Panc1 (cell line): ENCODE measurements around the gene DCAF4.

Experiments
- POLR2AphosphoS5 ChIP-seq: IDR thresholded peaks from 2 replicates; pipeline ENCODE4 v1.6.1; 2012; ENCODE audit warnings: mild to moderate bottlenecking, low read depth, low read length, moderate library complexity
- SIN3A ChIP-seq: IDR thresholded peaks from 2 replicates; pipeline ENCODE4 v1.6.1; 2012; ENCODE audit warnings: low read depth, mild to moderate bottlenecking, low read length, moderate library complexity, borderline replicate concordance; ENCODE audit not compliant: insufficient read depth
- TCF7L2 ChIP-seq: IDR thresholded peaks from 2 replicates; pipeline ENCODE4 v1.6.1; 2011; ENCODE audit warnings: mild to moderate bottlenecking, low read depth, low read length, inconsistent platforms
- TF ChIP-seq, protein P1 (sequence below): fragments of 450-650 bp; IDR thresholded peaks from 2 replicates; pipeline ENCODE4 v1.5.1; 2017; ENCODE audit warnings: mild to moderate bottlenecking

DNA sequence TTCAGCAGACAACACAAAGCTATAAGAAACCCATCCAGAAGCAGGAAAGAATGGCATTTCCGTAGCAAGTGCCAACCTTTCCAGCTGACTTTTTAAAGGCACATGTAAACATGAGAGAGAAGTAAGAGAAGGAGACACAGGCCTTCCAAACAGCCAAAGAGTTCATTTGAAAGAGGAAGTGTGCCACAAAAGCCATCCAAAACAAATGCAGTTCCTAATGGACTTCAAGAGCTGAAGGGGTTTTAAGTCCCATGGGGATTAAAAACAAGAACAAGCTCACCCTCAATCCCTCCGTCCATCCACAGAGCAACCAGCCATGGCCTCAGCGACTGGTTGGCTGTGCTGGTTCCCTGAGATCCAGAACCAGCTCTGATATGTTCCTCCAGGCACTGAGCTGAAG is 27.8 kb upstream of the DCAF4 start:
- no peak for TF ChIP-seq POLR2AphosphoS5
- TF ChIP-seq, protein P1, sequence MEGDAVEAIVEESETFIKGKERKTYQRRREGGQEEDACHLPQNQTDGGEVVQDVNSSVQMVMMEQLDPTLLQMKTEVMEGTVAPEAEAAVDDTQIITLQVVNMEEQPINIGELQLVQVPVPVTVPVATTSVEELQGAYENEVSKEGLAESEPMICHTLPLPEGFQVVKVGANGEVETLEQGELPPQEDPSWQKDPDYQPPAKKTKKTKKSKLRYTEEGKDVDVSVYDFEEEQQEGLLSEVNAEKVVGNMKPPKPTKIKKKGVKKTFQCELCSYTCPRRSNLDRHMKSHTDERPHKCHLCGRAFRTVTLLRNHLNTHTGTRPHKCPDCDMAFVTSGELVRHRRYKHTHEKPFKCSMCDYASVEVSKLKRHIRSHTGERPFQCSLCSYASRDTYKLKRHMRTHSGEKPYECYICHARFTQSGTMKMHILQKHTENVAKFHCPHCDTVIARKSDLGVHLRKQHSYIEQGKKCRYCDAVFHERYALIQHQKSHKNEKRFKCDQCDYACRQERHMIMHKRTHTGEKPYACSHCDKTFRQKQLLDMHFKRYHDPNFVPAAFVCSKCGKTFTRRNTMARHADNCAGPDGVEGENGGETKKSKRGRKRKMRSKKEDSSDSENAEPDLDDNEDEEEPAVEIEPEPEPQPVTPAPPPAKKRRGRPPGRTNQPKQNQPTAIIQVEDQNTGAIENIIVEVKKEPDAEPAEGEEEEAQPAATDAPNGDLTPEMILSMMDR = no peak
- TF ChIP-seq SIN3A = no peak
- TF ChIP-seq TCF7L2 = no peak
